HG03442 (cell line): ENCODE measurements around the gene TBX19.
A peak's percentile ranks its signal among the peaks of the same experiment; 100 is the strongest.

ENCODE experiments used
- ATAC-seq: cut with Tn5 transposase; IDR thresholded peaks from one replicate; pipeline ENCODE4 v1.9.1; 2021; ENCODE audit warnings: mild to moderate bottlenecking, moderate library complexity; ENCODE audit not compliant: unreplicated experiment

The TBX19 gene

GRCh38 chr1:168280296-168280927 is at the start of gene TBX19:
TBX19 (plus strand) TSS chr1:168280877; CDS start chr1:168281091, 214 bp downstream.
- ATAC-seq: no peak

GRCh38 chr1:168234846-168235547 is 45.7 kb upstream of the TBX19 start:
- peak; percentile 89 for ATAC-seq

GRCh38 chr1:168235548-168235885 is 45.2 kb upstream of the TBX19 start:
- no peak for ATAC-seq

GRCh38 chr1:168235937-168236336 is 44.7 kb upstream of the TBX19 start:
- ATAC-seq: no peak

GRCh38 chr1:168236836-168237611 is 43.7 kb upstream of the TBX19 start:
- ATAC-seq: no peak

GRCh38 chr1:168243198-168243597 is 37.5 kb upstream of the TBX19 start:
- ATAC-seq: no peak

- no peak for ATAC-seq
Measured at GRCh38 chr1:168243636-168244212, 37.0 kb upstream of the TBX19 start.

GRCh38 chr1:168245042-168245441 is 35.6 kb upstream of the TBX19 start:
- no peak for ATAC-seq

- ATAC-seq: no peak
Measured at GRCh38 chr1:168246506-168246905, 34.2 kb upstream of the TBX19 start.

GRCh38 chr1:168252204-168252733 is 28.4 kb upstream of the TBX19 start:
- ATAC-seq: no peak

- no peak for ATAC-seq
Measured at GRCh38 chr1:168256164-168256563, 24.5 kb upstream of the TBX19 start.

- ATAC-seq: no peak
Measured at GRCh38 chr1:168257397-168257796, 23.3 kb upstream of the TBX19 start.

GRCh38 chr1:168259567-168259966 is 21.1 kb upstream of the TBX19 start:
- no peak for ATAC-seq

GRCh38 chr1:168260393-168260792 is 20.3 kb upstream of the TBX19 start:
- ATAC-seq: no peak

GRCh38 chr1:168261390-168261789 is 19.3 kb upstream of the TBX19 start:
- no peak for ATAC-seq

GRCh38 chr1:168263130-168263529 is 17.5 kb upstream of the TBX19 start:
- no peak for ATAC-seq

GRCh38 chr1:168264296-168264695 is 16.4 kb upstream of the TBX19 start:
- no peak for ATAC-seq

GRCh38 chr1:168265596-168265995 is 15.1 kb upstream of the TBX19 start:
- no peak for ATAC-seq

GRCh38 chr1:168266644-168267186 is 14.0 kb upstream of the TBX19 start:
- ATAC-seq: no peak

GRCh38 chr1:168271636-168272035 is 9.0 kb upstream of the TBX19 start:
- no peak for ATAC-seq

- no peak for ATAC-seq
Measured at GRCh38 chr1:168273575-168273974, 7.1 kb upstream of the TBX19 start.
